Mesenchymal stem cell (in vitro differentiated cells and primary cell): ENCODE results near the gene MEF2A.

Experiments used
- DNase-seq: peaks from one replicate; pipeline ENCODE4 v3.0.0-alpha.2; 2013
- H2AFZ ChIP-seq: one replicate; pipeline ENCODE4 v1.6.1; 2013; ENCODE audit warnings: low read depth, mild to moderate bottlenecking, control low read depth, inconsistent platforms, low read length, moderate library complexity
- H2AK5ac ChIP-seq: 2 replicates; pipeline ENCODE4 v1.6.1; 2013; ENCODE audit warnings: low read length, moderate library complexity, mild to moderate bottlenecking, inconsistent platforms; ENCODE audit not compliant: severe bottlenecking
- H2BK120ac ChIP-seq: one replicate; pipeline ENCODE4 v1.6.1; 2013; ENCODE audit warnings: low read depth, mild to moderate bottlenecking, inconsistent platforms, low read length, moderate library complexity
- H2BK12ac ChIP-seq, 2 experiments: one replicate each; pipeline ENCODE4 v1.6.1; 2013; ENCODE audit warnings: inconsistent platforms in 2 of 2, low read length in 2 of 2, mild to moderate bottlenecking in 2 of 2, moderate library complexity in 2 of 2, control low read depth in 1 of 2
- H2BK15ac ChIP-seq: one replicate; pipeline ENCODE4 v1.6.1; 2013; ENCODE audit warnings: mild to moderate bottlenecking, low read depth, inconsistent platforms; ENCODE audit not compliant: poor library complexity, severe bottlenecking
- H2BK5ac ChIP-seq: 2 replicates; pipeline ENCODE4 v1.6.1; 2013; ENCODE audit warnings: low read depth, mild to moderate bottlenecking, low read length, control low read depth, inconsistent platforms; ENCODE audit not compliant: poor library complexity, severe bottlenecking
- H3K14ac ChIP-seq, 2 experiments: one replicate each; pipeline ENCODE4 v1.6.1; 2013; ENCODE audit warnings: inconsistent platforms in 2 of 2, low read length in 2 of 2, control low read depth in 1 of 2, mild to moderate bottlenecking in 1 of 2, moderate library complexity in 1 of 2
- H3K18ac ChIP-seq, 2 experiments: one replicate each; pipeline ENCODE4 v1.6.1; 2013; ENCODE audit warnings: inconsistent platforms in 2 of 2, low read length in 2 of 2, control low read depth in 1 of 2, low read depth in 1 of 2, mild to moderate bottlenecking in 1 of 2
- H3K23ac ChIP-seq, 2 experiments: one replicate each; pipeline ENCODE4 v1.6.1; 2013; ENCODE audit warnings: inconsistent platforms in 2 of 2, low read length in 2 of 2, mild to moderate bottlenecking in 2 of 2, moderate library complexity in 2 of 2, control low read depth in 1 of 2
- H3K27ac ChIP-seq: 2 replicates; pipeline ENCODE4 v1.5.1; 2013; ENCODE audit warnings: mild to moderate bottlenecking, moderate library complexity, low read length, control low read depth, inconsistent platforms; ENCODE audit not compliant: poor library complexity, severe bottlenecking
- H3K27me3 ChIP-seq, 2 experiments: 2 replicates each; pipeline versions ENCODE4 v1.6.1 to v1.7.0; 2013; ENCODE audit warnings: low read length in 2 of 2, mild to moderate bottlenecking in 2 of 2, moderate library complexity in 2 of 2, control low read depth in 1 of 2, inconsistent platforms in 1 of 2; ENCODE audit not compliant: control insufficient read depth in 1 of 2, insufficient read depth in 1 of 2
- H3K36me3 ChIP-seq, 2 experiments: 2 replicates each; pipeline versions ENCODE4 v1.6.1 to v1.7.0; 2013; ENCODE audit warnings: low read length in 2 of 2, control low read depth in 1 of 2, inconsistent platforms in 1 of 2, low read depth in 1 of 2, mild to moderate bottlenecking in 1 of 2; ENCODE audit not compliant: insufficient read depth in 2 of 2, control insufficient read depth in 1 of 2
- H3K4ac ChIP-seq, 2 experiments: one replicate each; pipeline ENCODE4 v1.6.1; 2013; ENCODE audit warnings: inconsistent platforms in 2 of 2, low read length in 2 of 2, mild to moderate bottlenecking in 2 of 2, moderate library complexity in 2 of 2, control low read depth in 1 of 2, low read depth in 1 of 2
- H3K4me1 ChIP-seq: 2 replicates; pipeline ENCODE4 v1.6.1; 2013; ENCODE audit warnings: low read depth, low read length, control low read depth; ENCODE audit not compliant: control insufficient read depth, insufficient read depth
- H3K4me2 ChIP-seq: 2 replicates; pipeline ENCODE4 v1.6.1; 2013; ENCODE audit warnings: low read length, mild to moderate bottlenecking, inconsistent platforms; ENCODE audit not compliant: poor library complexity, severe bottlenecking
- H3K4me3 ChIP-seq, 2 experiments: 2 replicates each; pipeline versions ENCODE4 v1.5.1 to v1.7.0; 2013; ENCODE audit warnings: low read length in 2 of 2, mild to moderate bottlenecking in 2 of 2, control low read depth in 1 of 2, low read depth in 1 of 2; ENCODE audit not compliant: insufficient read depth in 1 of 2
- H3K79me1 ChIP-seq: replicated peaks from 2 replicates; pipeline ENCODE4 v1.6.1; 2013; ENCODE audit warnings: mild to moderate bottlenecking, control low read depth, low read length, inconsistent platforms; ENCODE audit not compliant: poor library complexity, severe bottlenecking
- H3K9ac ChIP-seq: 2 replicates; pipeline ENCODE4 v1.7.0; 2013; ENCODE audit warnings: mild to moderate bottlenecking, low read length, moderate library complexity
- H3K9me3 ChIP-seq: 2 replicates; pipeline ENCODE4 v1.7.0; 2013; ENCODE audit warnings: mild to moderate bottlenecking, low read length; ENCODE audit not compliant: control insufficient read depth
- H4K8ac ChIP-seq: one replicate; pipeline ENCODE4 v1.6.1; 2013; ENCODE audit warnings: inconsistent platforms, mild to moderate bottlenecking, low read length, moderate library complexity
- H4K91ac ChIP-seq: one replicate; pipeline ENCODE4 v1.6.1; 2013; ENCODE audit warnings: mild to moderate bottlenecking, low read length, inconsistent platforms
- WGBS: methylation state at CpG from one replicate; pipeline ENCODE4 v1.1.7; 2013; ENCODE audit warnings: mixed read lengths; 5-methylcytosine and 5-hydroxymethylcytosine counted together

MEF2A gene

DNA sequence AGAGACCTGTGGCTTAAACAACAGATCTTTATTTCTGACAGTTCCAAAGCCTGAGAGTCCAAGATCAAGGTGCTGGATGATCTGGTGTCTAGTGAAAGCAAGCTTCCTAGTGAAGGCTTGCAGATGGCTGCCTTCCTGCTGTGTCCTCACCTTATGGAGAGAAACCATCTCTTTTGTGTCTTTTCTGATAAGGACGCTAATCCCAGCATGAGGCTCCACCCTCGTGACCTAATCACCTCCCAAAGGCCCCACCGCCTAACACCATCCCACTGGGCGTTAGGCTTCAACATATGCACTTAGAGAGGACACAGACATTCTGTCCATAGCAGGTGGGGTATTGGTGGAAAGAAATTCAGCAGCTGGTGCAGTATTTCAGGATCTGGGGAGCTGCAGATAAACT, 187.3 kb downstream of the MEF2A start:
- H4K8ac ChIP-seq, result no peak overlapping the region
- H3K4ac ChIP-seq, result no peak overlapping the region
- H3K4me2 ChIP-seq, result no peak overlapping the region
- no peak overlapping the region for H3K14ac ChIP-seq
- H3K4me1 ChIP-seq, result peaks cover 3% of the 10 kb centered on the region
- H3K4me3 ChIP-seq, result no peak overlapping the region
- H3K9me3 ChIP-seq, result no peaks in the 10 kb centered on the region
- H2AK5ac ChIP-seq, result no peak overlapping the region
- WGBS, result 21% methylated on average over 2 of the region's 4 CpGs
- H2AFZ ChIP-seq, result no peak overlapping the region
- H2BK12ac ChIP-seq, result no peak overlapping the region
- H3K79me1 ChIP-seq, result no peaks in the 10 kb centered on the region
- H2BK15ac ChIP-seq, result no peak overlapping the region
- no peaks in the 10 kb centered on the region for H3K27me3 ChIP-seq
- no peak overlapping the region for H2BK5ac ChIP-seq
- no peak overlapping the region for H3K23ac ChIP-seq
- no peak for DNase-seq
- no peak overlapping the region for H4K91ac ChIP-seq
- H3K18ac ChIP-seq, result no peak overlapping the region
- H3K9ac ChIP-seq, result no peak overlapping the region
- no peak overlapping the region for H2BK120ac ChIP-seq
- H3K36me3 ChIP-seq, result no peaks in the 10 kb centered on the region
- no peak overlapping the region for H3K27ac ChIP-seq

DNA sequence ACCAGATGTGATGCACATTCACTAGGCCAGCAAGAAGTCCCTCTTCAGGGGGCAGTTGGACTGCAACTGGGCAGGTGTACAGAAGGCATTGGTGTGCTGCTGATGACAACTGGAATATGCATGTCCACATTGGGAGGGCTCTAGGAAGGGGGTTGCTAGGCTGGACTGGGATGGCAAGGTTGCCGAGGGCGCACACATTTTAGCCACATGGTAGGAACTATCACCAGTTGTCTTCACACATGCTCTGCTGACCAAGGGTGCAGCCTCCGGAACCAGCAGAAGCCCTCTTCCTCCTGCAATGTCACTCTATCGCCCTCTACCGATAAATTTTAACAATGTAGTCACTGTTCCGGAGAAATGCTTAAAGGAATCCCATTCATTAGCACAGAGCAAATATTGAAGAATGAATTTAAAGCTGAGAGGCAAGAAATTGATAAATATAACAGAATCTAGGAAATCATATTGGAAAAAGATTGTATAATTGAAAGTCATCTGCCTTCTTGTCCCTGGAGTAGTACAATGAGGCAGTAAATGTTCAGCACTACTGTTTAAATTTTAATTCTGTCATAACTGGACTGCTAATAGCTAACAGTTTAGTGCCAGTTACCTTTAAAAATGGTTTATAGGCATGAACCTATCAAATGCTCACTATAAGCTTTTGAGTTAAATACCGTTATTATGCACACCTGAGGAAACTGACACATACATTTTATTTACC, 190.1 kb downstream of the MEF2A start:
- Histone ChIP-seq H3K23ac (peak overlapping the region in 1 of 2 experiments; percentile 26), H3K9ac (no peak overlapping the region), H3K9me3 (no peaks in the 10 kb centered on the region), H2BK12ac (no peak overlapping the region), H3K27ac (no peak overlapping the region), H4K91ac (no peak overlapping the region), H3K4me2 (no peak overlapping the region), H3K14ac (no peak overlapping the region), H2BK5ac (no peak overlapping the region), H3K4me1 (peaks cover 3% of the 10 kb centered on the region), H2BK120ac (no peak overlapping the region), H3K4me3 (no peak overlapping the region), H2BK15ac (no peak overlapping the region), H3K79me1 (no peaks in the 10 kb centered on the region), H2AK5ac (no peak overlapping the region), H3K27me3 (no peaks in the 10 kb centered on the region), H4K8ac (peak overlapping the region; percentile 51), H3K4ac (no peak overlapping the region), H3K36me3 (no peaks in the 10 kb centered on the region), H2AFZ (no peak overlapping the region), H3K18ac (peak overlapping the region in 1 of 2 experiments; percentile 57)
- DNase-seq, result peak; percentile 70
- WGBS, result 4% methylated on average over 4 of the region's 7 CpGs

DNA sequence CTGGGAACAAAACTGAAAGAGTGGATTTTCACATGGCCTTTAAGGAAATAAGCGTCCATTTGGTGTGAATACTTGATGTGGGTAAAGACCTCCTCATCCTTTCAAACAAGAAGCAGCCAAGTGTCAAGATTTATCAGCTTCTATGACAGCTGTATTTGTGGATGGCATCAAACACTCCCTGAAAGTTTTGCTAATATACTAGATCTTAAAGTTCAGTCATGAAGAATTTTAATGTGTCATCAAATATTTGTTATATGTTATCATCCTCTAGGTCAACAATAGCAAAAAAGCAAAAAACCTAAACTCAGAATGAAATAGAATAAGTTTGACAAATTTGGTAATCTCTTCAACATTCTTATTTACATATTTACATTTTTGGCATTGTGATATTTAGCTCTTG, 196.5 kb downstream of the MEF2A start:
- H3K23ac ChIP-seq, result no peak overlapping the region
- H3K27me3 ChIP-seq, result no peaks in the 10 kb centered on the region
- DNase-seq, result no peak
- no peaks in the 10 kb centered on the region for H3K79me1 ChIP-seq
- no peak overlapping the region for H3K4me3 ChIP-seq
- H2AFZ ChIP-seq, result no peak overlapping the region
- no peaks in the 10 kb centered on the region for H3K4me1 ChIP-seq
- no peak overlapping the region for H2BK120ac ChIP-seq
- H3K36me3 ChIP-seq, result no peaks in the 10 kb centered on the region
- no peak overlapping the region for H2AK5ac ChIP-seq
- H2BK15ac ChIP-seq, result no peak overlapping the region
- H3K4ac ChIP-seq, result no peak overlapping the region
- H4K8ac ChIP-seq, result no peak overlapping the region
- no peak overlapping the region for H3K14ac ChIP-seq
- H3K9me3 ChIP-seq, result no peaks in the 10 kb centered on the region
- H3K27ac ChIP-seq, result no peak overlapping the region
- no peak overlapping the region for H2BK5ac ChIP-seq
- H3K4me2 ChIP-seq, result no peak overlapping the region
- no peak overlapping the region for H2BK12ac ChIP-seq
- no peak overlapping the region for H3K9ac ChIP-seq
- no peak overlapping the region for H3K18ac ChIP-seq
- no CpG with 5 or more reads among the region's 1 CpG for WGBS
- no peak overlapping the region for H4K91ac ChIP-seq

DNA sequence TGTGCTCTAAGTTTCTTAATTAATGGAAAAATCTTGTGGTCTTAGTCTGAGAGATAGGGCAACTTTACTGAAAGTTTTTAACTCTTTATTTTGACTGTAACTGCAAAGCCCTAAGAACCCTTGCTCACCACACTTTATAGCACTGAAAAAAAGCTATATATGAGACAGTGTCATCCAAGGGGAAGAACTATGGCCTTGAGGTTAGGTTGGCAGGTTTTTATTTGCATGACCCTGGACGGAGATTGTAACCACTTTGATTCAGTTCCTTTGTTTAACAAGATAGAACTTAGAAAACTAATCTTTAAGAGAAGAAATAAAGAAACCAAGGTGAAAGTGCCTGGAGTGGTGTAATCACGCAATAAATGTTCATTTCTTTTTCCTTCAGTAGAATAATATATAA, 198.0 kb downstream of the MEF2A start:
- Histone ChIP-seq H4K91ac (no peak overlapping the region), H3K4me1 (no peaks in the 10 kb centered on the region), H3K14ac (no peak overlapping the region), H3K9ac (no peak overlapping the region), H3K79me1 (no peaks in the 10 kb centered on the region), H2BK12ac (no peak overlapping the region), H2BK15ac (no peak overlapping the region), H2AFZ (no peak overlapping the region), H3K4me3 (no peak overlapping the region), H3K36me3 (no peaks in the 10 kb centered on the region), H4K8ac (no peak overlapping the region), H3K4ac (no peak overlapping the region), H3K4me2 (no peak overlapping the region), H3K27ac (no peak overlapping the region), H3K23ac (no peak overlapping the region), H2BK5ac (no peak overlapping the region), H2AK5ac (no peak overlapping the region), H3K9me3 (no peaks in the 10 kb centered on the region), H3K27me3 (no peaks in the 10 kb centered on the region), H2BK120ac (no peak overlapping the region), H3K18ac (no peak overlapping the region)
- no CpG with 5 or more reads among the region's 2 CpGs for WGBS
- DNase-seq, result no peak
